Measurements from ENCODE around the gene DZIP1L.

GRCh38 chr3:138082085-138082991 lies 33.1 kb downstream of the DZIP1L start:
- TF ChIP-seq USF2 (CRISPR knock-in tag; IDR thresholded peaks at IDR 0.05): no peak
- TF ChIP-seq CTCF (IDR thresholded peaks at IDR 0.05): no peak
- TF ChIP-seq ATF3 (CRISPR knock-in tag; conservative IDR thresholded peaks at IDR 0.05): no peak
- TF ChIP-seq SP1 (CRISPR knock-in tag; conservative IDR thresholded peaks at IDR 0.05): no peak
- no peak for TF ChIP-seq CREM (CRISPR knock-in tag; IDR thresholded peaks at IDR 0.05)
- no peak for TF ChIP-seq E2F4 (CRISPR knock-in tag; IDR thresholded peaks at IDR 0.05; ENCODE audit: borderline replicate concordance, low read depth)
- no peak for TF ChIP-seq MYBL2 (CRISPR knock-in tag; IDR thresholded peaks at IDR 0.05)
- TF ChIP-seq ATF1 (CRISPR knock-in tag; IDR thresholded peaks at IDR 0.05): no peak
- TF ChIP-seq ZNF138 (CRISPR knock-in tag; conservative IDR thresholded peaks at IDR 0.05): no peak
- TF ChIP-seq NR3C1 (CRISPR knock-in tag; conservative IDR thresholded peaks at IDR 0.05; ENCODE audit: low read depth): no peak
